Gastroesophageal sphincter (tissue), 4 donors: ENCODE results near the gene GDPD5. TPM values are rescaled to one million over a fixed set of nuclear protein-coding genes. Genes with fewer than 3 reads are reported as not detected.

Experiments used
- ATAC-seq: fragments of 150-250 bp; one replicate; pipeline ENCODE4 v1.9.1; 2016; ENCODE audit warnings: mild to moderate bottlenecking, moderate library complexity
- H3K27ac ChIP-seq, 4 donors: fragments of 200-600 bp; sonication (generic) in 3 of 4; 1 replicate in 3 of 4; 2 replicates in 1 of 4; pipeline ENCODE4 v1.5.1; 2016 to 2019
- H3K27me3 ChIP-seq: fragments of 200-600 bp; sonication (generic); one replicate; pipeline ENCODE4 v1.5.1; 2019
- H3K36me3 ChIP-seq, 2 donors: fragments of 200-600 bp; sonication (generic); one replicate each; pipeline ENCODE4 v1.5.1; 2019; ENCODE audit warnings: control low read depth in 1 of 2
- H3K4me1 ChIP-seq, 3 donors: fragments of 200-600 bp; sonication (generic); 1 replicate in 2 of 3; 2 replicates in 1 of 3; pipeline ENCODE4 v1.5.1; 2016 to 2019; ENCODE audit warnings: control low read depth in 2 of 3
- H3K4me3 ChIP-seq, 2 donors: fragments of 200-600 bp; sonication (generic); one replicate each; pipeline ENCODE4 v1.5.1; 2019; ENCODE audit warnings: mild to moderate bottlenecking in 1 of 2, moderate library complexity in 1 of 2
- H3K9me3 ChIP-seq, 3 donors: fragments of 200-600 bp; sonication (generic); one replicate each; pipeline ENCODE4 v1.5.1; 2017 to 2019; ENCODE audit warnings: control low read depth in 2 of 3
- EP300 ChIP-seq: sonication (generic); formaldehyde crosslinking; IDR thresholded peaks from one replicate; pipeline ENCODE4 v1.6.1; 2017; ENCODE audit warnings: antibody characterized with exemption, mild to moderate bottlenecking
- POLR2A ChIP-seq, 2 donors: fragments of 450-650 bp; IDR thresholded peaks; one replicate each; pipeline ENCODE4 v1.6.1; 2017; ENCODE audit warnings: antibody characterized with exemption in 2 of 2, mild to moderate bottlenecking in 2 of 2, moderate library complexity in 1 of 2
- POLR2AphosphoS5 ChIP-seq: sonication (generic); formaldehyde crosslinking; IDR thresholded peaks from one replicate; pipeline ENCODE4 v1.6.1; 2017; ENCODE audit warnings: antibody characterized with exemption
- WGBS, 2 donors: methylation state at CpG; one replicate each; pipeline ENCODE4 v1.1.5; 2018; ENCODE audit warnings: low coverage in 1 of 2; 5-methylcytosine and 5-hydroxymethylcytosine counted together
- total RNA-seq, 4 donors: library from RNA; depleted of rRNA; stranded (reverse); fragments of >200 nt; gene quantifications; one replicate each; pipeline ENCODE4 v1.1.0, GENCODE V29; 2016
- TF ChIP-seq, protein P1 (sequence below), 4 experiments: fragments of 200-600 bp in 2 of 4; fragments of 450-650 bp in 2 of 4; sonication (generic) in 1 of 4; IDR thresholded peaks; one replicate each; pipeline ENCODE4 v1.5.1; 2017 to 2019; ENCODE audit warnings: antibody characterized with exemption in 4 of 4, mild to moderate bottlenecking in 2 of 4, moderate library complexity in 2 of 4

The GDPD5 gene
- total RNA-seq, 4 donors from 2014 or later, result 3.8 to 9.3 (median 6.4) TPM

DNA sequence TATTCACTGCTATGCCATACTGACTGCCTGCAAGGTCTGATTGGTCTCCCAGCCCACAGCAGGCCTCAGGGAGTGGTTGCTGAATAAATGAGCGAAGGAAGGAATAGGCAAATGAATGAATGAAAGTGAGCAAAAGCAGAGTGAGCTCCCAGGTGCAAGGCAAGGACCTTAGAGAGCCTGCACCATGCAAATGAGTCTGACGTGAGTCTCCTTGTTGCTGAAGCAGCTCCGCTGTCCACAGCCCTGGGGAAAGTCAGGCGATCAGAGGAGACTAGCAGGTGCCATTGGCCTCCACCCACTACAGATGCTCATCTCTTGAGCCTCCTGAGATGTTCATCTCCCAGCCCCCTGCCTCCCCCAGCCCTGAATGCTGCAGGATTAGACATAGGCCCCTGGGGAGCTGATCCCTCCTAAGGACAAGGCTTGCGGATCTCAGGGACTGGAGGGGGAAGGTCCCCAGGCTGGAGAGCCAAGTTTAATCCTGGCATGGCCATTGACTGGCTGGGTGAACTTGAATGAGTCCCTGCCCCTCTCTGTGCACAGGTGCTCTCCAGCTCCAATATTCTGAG is 22.1 kb downstream of the GDPD5 start:
- Histone ChIP-seq H3K4me1 (peaks cover 0 to 36% (median 11%) of the 10 kb centered on the region in 3 donors), H3K27me3 (no peaks in the 10 kb centered on the region), H3K27ac (no peak overlapping the region), H3K4me3 (no peak overlapping the region), H3K36me3 (no peaks in the 10 kb centered on the region), H3K9me3 (no peaks in the 10 kb centered on the region)
- TF ChIP-seq EP300, result no peak
- TF ChIP-seq POLR2A (IDR thresholded peaks at IDR 0.05), result no peak
- TF ChIP-seq, protein P1, sequence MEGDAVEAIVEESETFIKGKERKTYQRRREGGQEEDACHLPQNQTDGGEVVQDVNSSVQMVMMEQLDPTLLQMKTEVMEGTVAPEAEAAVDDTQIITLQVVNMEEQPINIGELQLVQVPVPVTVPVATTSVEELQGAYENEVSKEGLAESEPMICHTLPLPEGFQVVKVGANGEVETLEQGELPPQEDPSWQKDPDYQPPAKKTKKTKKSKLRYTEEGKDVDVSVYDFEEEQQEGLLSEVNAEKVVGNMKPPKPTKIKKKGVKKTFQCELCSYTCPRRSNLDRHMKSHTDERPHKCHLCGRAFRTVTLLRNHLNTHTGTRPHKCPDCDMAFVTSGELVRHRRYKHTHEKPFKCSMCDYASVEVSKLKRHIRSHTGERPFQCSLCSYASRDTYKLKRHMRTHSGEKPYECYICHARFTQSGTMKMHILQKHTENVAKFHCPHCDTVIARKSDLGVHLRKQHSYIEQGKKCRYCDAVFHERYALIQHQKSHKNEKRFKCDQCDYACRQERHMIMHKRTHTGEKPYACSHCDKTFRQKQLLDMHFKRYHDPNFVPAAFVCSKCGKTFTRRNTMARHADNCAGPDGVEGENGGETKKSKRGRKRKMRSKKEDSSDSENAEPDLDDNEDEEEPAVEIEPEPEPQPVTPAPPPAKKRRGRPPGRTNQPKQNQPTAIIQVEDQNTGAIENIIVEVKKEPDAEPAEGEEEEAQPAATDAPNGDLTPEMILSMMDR (IDR thresholded peaks at IDR 0.05), result no peak
- TF ChIP-seq POLR2AphosphoS5, result no peak
- WGBS, 2 donors, result 90 to 100% methylated on average over 1 to 4 of the region's 5 CpGs
- ATAC-seq, result no peak

DNA sequence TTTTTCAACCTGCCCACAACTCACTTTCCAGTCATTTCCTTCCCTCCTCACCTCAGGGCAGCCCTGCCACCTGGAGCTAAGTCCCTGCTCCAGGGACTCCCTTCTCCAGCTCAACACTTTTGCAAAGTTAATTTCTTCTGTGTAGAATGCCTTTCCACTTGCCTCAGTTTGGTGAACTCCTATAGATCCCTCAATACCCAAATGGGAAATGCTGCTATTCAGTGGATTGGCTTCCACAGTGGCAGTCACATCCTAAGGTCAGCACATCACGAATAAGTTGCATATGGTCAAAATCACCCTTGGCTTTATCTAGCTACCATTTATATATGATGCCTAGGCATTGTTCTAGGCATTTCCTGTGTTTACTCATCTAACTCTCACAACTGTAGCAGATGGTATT is 23.6 kb downstream of the GDPD5 start:
- Histone ChIP-seq H3K27ac (no peak overlapping the region), H3K9me3 (no peaks in the 10 kb centered on the region), H3K36me3 (no peaks in the 10 kb centered on the region), H3K4me1 (peaks cover 0 to 41% (median 13%) of the 10 kb centered on the region in 3 donors), H3K4me3 (no peak overlapping the region), H3K27me3 (no peaks in the 10 kb centered on the region)
- 100% methylated on average over 1 of the region's 1 CpG for WGBS, 2 donors
- ATAC-seq, result no peak
- no peak for TF ChIP-seq POLR2A (IDR thresholded peaks at IDR 0.05)
- TF ChIP-seq, protein P1 (IDR thresholded peaks at IDR 0.05), result no peak

DNA sequence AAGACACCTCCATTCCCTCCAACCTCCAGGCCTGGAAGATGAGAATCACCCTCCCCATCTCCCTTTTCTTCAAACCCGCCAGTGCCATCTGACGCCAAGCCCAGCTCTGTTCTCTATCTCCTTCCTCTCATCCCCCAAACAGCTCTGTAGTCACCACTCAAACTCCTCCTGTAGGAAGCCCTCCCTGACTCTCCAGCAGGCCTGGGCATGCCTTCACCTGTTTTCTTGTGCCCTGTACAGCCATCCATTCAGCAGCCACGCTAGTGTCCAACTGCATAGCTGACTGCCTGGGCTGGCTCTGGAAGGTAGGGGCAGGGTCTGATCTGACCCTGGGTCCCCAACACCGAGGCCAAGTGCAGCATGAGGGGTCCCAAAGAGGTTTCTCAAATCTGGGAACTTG is 25.0 kb downstream of the GDPD5 start:
- H3K27ac ChIP-seq, result peak overlapping the region in 2 of 4 donors; percentile 67 to 72
- WGBS, 2 donors, result 89 to 93% methylated on average over 2 of the region's 4 CpGs
- H3K36me3 ChIP-seq, result no peaks in the 10 kb centered on the region
- TF ChIP-seq, protein P1 (IDR thresholded peaks at IDR 0.05), result no peak
- no peak for TF ChIP-seq POLR2AphosphoS5
- no peak for TF ChIP-seq POLR2A (IDR thresholded peaks at IDR 0.05)
- no peak for TF ChIP-seq EP300
- H3K4me3 ChIP-seq, result no peak overlapping the region
- no peaks in the 10 kb centered on the region for H3K27me3 ChIP-seq
- H3K9me3 ChIP-seq, result no peaks in the 10 kb centered on the region
- ATAC-seq, result no peak
- H3K4me1 ChIP-seq, result peaks cover 0 to 30% (median 12%) of the 10 kb centered on the region in 3 donors

DNA sequence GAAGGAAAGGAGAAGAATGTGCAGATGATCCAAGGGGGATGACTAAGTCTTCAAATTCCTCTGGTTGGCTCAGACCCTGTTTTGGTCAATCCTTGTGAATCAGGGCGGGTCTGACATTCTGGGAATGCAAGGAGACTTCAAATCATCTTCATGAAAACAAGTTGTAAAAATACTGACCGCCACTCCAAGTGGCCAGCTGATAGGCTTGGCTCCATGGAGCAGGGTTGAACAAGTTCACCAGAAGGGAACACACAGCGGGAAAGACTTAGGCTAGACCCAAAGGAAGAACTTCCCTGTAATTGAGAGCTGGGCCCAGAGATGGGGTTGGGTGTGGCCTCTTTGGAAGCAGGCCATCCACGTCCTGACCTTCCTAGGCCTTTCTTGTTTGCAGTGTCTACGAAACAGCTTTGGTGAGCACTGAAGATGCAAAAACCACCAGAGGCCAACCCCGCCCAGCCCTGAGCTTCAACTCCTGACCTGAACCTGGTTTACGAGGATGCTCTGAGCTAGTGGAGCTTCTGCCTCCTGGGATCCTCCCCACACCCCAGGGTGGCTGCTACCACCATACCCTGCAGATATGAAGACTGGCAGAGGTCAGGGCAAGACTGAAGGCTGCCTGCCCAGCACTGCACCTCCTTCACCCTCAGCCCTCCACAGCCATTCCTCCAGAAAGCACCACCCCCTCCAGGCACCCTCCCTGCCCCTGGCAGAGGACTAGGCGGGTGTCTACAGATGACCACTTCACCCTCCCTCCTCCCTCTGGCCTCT is 26.1 kb downstream of the GDPD5 start:
- H3K9me3 ChIP-seq, result no peaks in the 10 kb centered on the region
- peaks cover 0 to 22% (median 12%) of the 10 kb centered on the region in 3 donors for H3K4me1 ChIP-seq
- no peaks in the 10 kb centered on the region for H3K27me3 ChIP-seq
- WGBS, 2 donors, result 42 to 74% methylated on average over 4 to 7 of the region's 8 CpGs
- no peaks in the 10 kb centered on the region for H3K36me3 ChIP-seq
- ATAC-seq, result peak; percentile 90
- H3K27ac ChIP-seq, result peak overlapping the region in 3 of 4 donors; percentile 67 to 72 (median 68)
- TF ChIP-seq POLR2A (IDR thresholded peaks at IDR 0.05), result no peak
- TF ChIP-seq POLR2AphosphoS5, result peak; percentile 43
- no peak overlapping the region for H3K4me3 ChIP-seq

DNA sequence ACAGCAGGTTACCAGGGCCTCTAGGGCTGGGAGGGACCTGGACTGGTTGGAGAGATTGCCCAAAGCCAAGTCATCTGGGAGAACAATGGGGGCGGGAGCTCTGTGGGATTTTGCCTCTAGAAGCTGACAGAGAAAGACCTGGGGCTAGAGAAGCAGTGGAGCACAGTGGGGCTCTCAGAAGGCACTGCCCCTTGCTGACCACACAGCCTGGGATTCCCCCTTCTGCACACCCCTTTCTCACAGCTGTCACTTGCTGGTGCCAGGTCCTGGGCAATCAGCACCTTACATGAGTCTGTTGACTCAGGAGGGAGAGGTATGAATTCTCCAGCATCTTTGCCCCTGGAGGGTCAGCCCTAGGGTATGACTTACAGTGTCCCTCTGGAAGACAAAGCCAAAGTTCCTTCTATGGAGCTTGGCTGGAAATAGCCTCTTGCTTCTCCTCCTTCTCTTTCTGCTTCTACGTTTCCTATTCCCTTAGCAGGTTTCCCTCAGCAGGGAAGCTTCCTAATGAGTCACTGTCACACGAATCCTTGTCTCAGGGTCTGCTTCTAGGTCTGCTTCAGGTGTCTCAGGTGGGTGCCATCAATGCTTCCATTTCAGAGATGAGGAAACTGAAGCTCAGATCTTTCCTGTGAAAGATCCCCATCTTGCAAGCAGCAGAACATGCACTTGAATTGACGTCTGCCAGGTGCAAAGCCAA is 27.0 kb downstream of the GDPD5 start:
- Histone ChIP-seq H3K27me3 (no peaks in the 10 kb centered on the region), H3K9me3 (no peaks in the 10 kb centered on the region), H3K36me3 (no peaks in the 10 kb centered on the region), H3K4me3 (no peak overlapping the region), H3K27ac (peak overlapping the region; percentile 4 to 69 (median 56)), H3K4me1 (peaks cover 0 to 22% (median 12%) of the 10 kb centered on the region in 3 donors)
- TF ChIP-seq, protein P1 (IDR thresholded peaks at IDR 0.05), result no peak
- TF ChIP-seq POLR2A (IDR thresholded peaks at IDR 0.05), result no peak
- TF ChIP-seq EP300, result no peak
- TF ChIP-seq POLR2AphosphoS5, result no peak
- 63 to 90% methylated on average over 3 of the region's 4 CpGs for WGBS, 2 donors
- ATAC-seq, result no peak
